Measurements from ENCODE around the gene RPL41. TPM values are rescaled to one million over a fixed set of nuclear protein-coding genes. Genes with fewer than 3 reads are reported as not detected.
A peak's percentile ranks its signal among the peaks of the same experiment; 100 is the strongest.

Gene RPL41
- total and polyA plus RNA-seq, 9 of the 15 experiments (the other 6 are each of a cell fraction or from before 2014, with no cell fraction given), result 3,403 to 11,276 (median 5,604) TPM

DNA sequence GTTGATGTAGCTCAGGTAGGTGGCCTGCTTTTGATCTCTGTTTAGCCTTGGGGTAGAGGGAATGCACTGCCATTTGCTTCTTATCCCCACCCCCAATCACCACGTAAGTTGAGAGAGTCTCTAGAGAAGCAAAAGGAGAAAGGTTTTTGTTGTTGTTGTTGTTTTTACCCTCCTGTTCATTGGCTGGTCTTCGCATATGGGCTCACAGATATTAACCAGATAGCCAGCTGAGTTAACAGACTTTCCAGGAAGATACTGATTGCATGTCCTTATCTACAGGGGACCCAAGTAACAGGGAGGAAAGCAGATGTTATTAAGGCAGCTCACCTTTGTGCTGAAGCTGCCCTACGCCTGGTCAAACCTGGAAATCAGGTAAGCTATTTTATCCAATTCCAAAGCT is 9.2 kb upstream of the RPL41 start (continued):
- no peak for TF ChIP-seq CBX8 (IDR thresholded peaks at IDR 0.05; ENCODE audit: borderline replicate concordance, extremely low read depth, low read depth, low read length, poor library complexity, severe bottlenecking)
- peak; percentile 57; the same call in 1 of the 2 replicates for TF ChIP-seq FOXM1 (IDR thresholded peaks at IDR 0.05; ENCODE audit: low read depth)
- TF ChIP-seq FOXM1 (CRISPR knock-in tag; IDR thresholded peaks at IDR 0.05; ENCODE audit: low read depth), result no peak
- TF ChIP-seq EP300 (IDR thresholded peaks at IDR 0.05; ENCODE audit: low read length), result peak; percentile 62
- TF ChIP-seq, protein P1, sequence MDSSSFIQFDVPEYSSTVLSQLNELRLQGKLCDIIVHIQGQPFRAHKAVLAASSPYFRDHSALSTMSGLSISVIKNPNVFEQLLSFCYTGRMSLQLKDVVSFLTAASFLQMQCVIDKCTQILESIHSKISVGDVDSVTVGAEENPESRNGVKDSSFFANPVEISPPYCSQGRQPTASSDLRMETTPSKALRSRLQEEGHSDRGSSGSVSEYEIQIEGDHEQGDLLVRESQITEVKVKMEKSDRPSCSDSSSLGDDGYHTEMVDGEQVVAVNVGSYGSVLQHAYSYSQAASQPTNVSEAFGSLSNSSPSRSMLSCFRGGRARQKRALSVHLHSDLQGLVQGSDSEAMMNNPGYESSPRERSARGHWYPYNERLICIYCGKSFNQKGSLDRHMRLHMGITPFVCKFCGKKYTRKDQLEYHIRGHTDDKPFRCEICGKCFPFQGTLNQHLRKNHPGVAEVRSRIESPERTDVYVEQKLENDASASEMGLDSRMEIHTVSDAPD (CRISPR knock-in tag; IDR thresholded peaks at IDR 0.05), result no peak
- TF ChIP-seq, protein P2, sequence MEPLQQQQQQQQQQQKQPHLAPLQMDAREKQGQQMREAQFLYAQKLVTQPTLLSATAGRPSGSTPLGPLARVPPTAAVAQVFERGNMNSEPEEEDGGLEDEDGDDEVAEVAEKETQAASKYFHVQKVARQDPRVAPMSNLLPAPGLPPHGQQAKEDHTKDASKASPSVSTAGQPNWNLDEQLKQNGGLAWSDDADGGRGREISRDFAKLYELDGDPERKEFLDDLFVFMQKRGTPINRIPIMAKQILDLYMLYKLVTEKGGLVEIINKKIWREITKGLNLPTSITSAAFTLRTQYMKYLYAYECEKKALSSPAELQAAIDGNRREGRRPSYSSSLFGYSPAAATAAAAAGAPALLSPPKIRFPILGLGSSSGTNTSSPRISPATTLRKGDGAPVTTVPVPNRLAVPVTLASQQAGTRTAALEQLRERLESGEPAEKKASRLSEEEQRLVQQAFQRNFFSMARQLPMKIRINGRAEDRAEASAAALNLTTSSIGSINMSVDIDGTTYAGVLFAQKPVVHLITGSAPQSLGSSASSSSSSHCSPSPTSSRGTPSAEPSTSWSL (CRISPR knock-in tag; IDR thresholded peaks at IDR 0.05; ENCODE audit: borderline replicate concordance), result no peak
- TF ChIP-seq STAG1 (CRISPR knock-in tag; IDR thresholded peaks at IDR 0.05; ENCODE audit: borderline replicate concordance), result no peak
- 0 out of 2 replicates have a peak, but pooled peaks have one; percentile 47 for TF ChIP-seq ZNF766 (CRISPR knock-in tag; conservative IDR thresholded peaks at IDR 0.05)
- no peak for TF ChIP-seq ZNF57 (CRISPR knock-in tag; IDR thresholded peaks at IDR 0.05)
- 0 out of 2 replicates have a peak, but pooled peaks have one; percentile 43 for TF ChIP-seq ZEB2 (IDR thresholded peaks at IDR 0.05)

Measured in K562 (cell line).